ENCODE data around the gene BLNK.

The BLNK gene

GRCh38 chr10:96283351-96283750, 12.0 kb upstream of the BLNK start:
- Histone ChIP-seq H3K4me1 (ENCODE audit: control insufficient read depth, insufficient read depth, low read length) (peaks cover 11% of the 10 kb centered on the region), H3K36me3 (ENCODE audit: control insufficient read depth, insufficient read depth, low read length) (no peaks in the 10 kb centered on the region), H3K27ac (ENCODE audit: low read depth, low read length) (no peak overlapping the region), H3K9ac (ENCODE audit: low read length) (no peak overlapping the region), H3K27me3 (ENCODE audit: control insufficient read depth, insufficient read depth, low read length) (no peaks in the 10 kb centered on the region), H3K4me3 (ENCODE audit: low read length) (no peak overlapping the region)

DNA sequence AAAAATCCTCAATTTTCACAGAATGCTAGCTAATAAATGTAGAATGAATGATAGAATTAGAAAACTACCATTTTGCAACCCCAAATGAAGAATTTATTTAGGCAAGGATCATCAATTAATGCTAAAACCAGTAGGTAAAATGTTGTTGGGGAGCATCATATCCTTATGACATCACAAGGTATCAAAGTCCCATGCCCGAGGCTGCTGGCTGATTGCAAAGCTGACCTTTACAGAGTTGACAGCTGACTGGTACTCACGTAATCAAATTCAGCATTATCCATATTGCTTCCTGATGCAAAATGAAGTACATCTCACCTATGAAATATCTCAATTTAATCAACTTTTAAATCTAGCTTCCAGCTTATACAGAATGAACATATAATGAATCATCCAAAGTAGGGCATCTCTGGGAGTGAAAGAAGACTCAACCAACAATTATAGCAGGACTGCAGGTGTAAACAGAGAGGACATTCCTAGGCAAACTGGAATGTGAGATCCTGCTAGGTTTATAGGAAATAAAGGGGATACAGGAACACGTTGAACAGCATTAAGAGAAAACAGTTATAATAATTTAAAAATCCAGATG, 10.2 kb upstream of the BLNK start:
- no peak overlapping the region for H3K4me3 ChIP-seq (ENCODE audit: low read length)

DNA sequence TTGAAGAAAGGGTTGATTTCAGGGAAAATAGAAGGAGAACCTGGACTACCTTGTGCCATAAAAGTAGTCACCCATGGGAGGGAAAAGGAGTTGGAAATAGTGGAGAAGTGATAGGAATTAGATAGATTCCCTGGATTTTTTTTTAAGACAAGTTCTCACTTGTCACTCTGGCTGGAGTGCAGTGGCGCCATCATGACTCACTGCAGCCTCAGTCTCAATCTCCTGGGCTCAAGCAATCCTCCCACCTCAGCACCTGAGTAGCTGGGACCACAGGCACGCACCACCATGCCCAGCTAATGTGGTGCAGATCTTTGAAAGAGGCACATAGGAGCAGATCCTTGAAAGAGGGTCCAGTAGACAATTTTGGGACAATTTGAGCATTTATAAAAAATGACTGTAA, 9.5 kb upstream of the BLNK start:
- Histone ChIP-seq H3K4me1 (ENCODE audit: control insufficient read depth, insufficient read depth, low read length) (peaks cover 7% of the 10 kb centered on the region), H3K4me3 (ENCODE audit: low read length) (no peak overlapping the region), H3K36me3 (ENCODE audit: control insufficient read depth, insufficient read depth, low read length) (no peaks in the 10 kb centered on the region), H3K27me3 (ENCODE audit: control insufficient read depth, insufficient read depth, low read length) (no peaks in the 10 kb centered on the region), H3K9ac (ENCODE audit: low read length) (no peak overlapping the region), H3K27ac (ENCODE audit: low read depth, low read length) (no peak overlapping the region)

More for the DNA sequence above, 10.2 kb upstream of the BLNK start:
- H3K9ac ChIP-seq (ENCODE audit: low read length): no peak overlapping the region
- no peak overlapping the region for H3K27ac ChIP-seq (ENCODE audit: low read depth, low read length)
- H3K4me1 ChIP-seq (ENCODE audit: control insufficient read depth, insufficient read depth, low read length): peaks cover 7% of the 10 kb centered on the region
- H3K27me3 ChIP-seq (ENCODE audit: control insufficient read depth, insufficient read depth, low read length): no peaks in the 10 kb centered on the region
- no peaks in the 10 kb centered on the region for H3K36me3 ChIP-seq (ENCODE audit: control insufficient read depth, insufficient read depth, low read length)

GRCh38 chr10:96279191-96279641, 7.8 kb upstream of the BLNK start:
- Histone ChIP-seq H3K36me3 (ENCODE audit: control insufficient read depth, insufficient read depth, low read length) (no peaks in the 10 kb centered on the region), H3K27me3 (ENCODE audit: control insufficient read depth, insufficient read depth, low read length) (no peaks in the 10 kb centered on the region), H3K9ac (ENCODE audit: low read length) (no peak overlapping the region), H3K4me1 (ENCODE audit: control insufficient read depth, insufficient read depth, low read length) (no peaks in the 10 kb centered on the region), H3K27ac (ENCODE audit: low read depth, low read length) (no peak overlapping the region), H3K4me3 (ENCODE audit: low read length) (no peak overlapping the region)

GRCh38 chr10:96276831-96277230, 5.5 kb upstream of the BLNK start:
- Histone ChIP-seq H3K4me3 (ENCODE audit: low read length) (no peak overlapping the region), H3K36me3 (ENCODE audit: control insufficient read depth, insufficient read depth, low read length) (no peaks in the 10 kb centered on the region), H3K4me1 (ENCODE audit: control insufficient read depth, insufficient read depth, low read length) (no peaks in the 10 kb centered on the region), H3K27ac (ENCODE audit: low read depth, low read length) (no peak overlapping the region), H3K27me3 (ENCODE audit: control insufficient read depth, insufficient read depth, low read length) (no peaks in the 10 kb centered on the region), H3K9ac (ENCODE audit: low read length) (no peak overlapping the region)

GRCh38 chr10:96276426-96276825, 5.1 kb upstream of the BLNK start:
- Histone ChIP-seq H3K4me1 (ENCODE audit: control insufficient read depth, insufficient read depth, low read length) (peaks cover 1% of the 10 kb centered on the region), H3K27me3 (ENCODE audit: control insufficient read depth, insufficient read depth, low read length) (no peaks in the 10 kb centered on the region), H3K27ac (ENCODE audit: low read depth, low read length) (no peak overlapping the region), H3K4me3 (ENCODE audit: low read length) (no peak overlapping the region), H3K36me3 (ENCODE audit: control insufficient read depth, insufficient read depth, low read length) (no peaks in the 10 kb centered on the region), H3K9ac (ENCODE audit: low read length) (no peak overlapping the region)

DNA sequence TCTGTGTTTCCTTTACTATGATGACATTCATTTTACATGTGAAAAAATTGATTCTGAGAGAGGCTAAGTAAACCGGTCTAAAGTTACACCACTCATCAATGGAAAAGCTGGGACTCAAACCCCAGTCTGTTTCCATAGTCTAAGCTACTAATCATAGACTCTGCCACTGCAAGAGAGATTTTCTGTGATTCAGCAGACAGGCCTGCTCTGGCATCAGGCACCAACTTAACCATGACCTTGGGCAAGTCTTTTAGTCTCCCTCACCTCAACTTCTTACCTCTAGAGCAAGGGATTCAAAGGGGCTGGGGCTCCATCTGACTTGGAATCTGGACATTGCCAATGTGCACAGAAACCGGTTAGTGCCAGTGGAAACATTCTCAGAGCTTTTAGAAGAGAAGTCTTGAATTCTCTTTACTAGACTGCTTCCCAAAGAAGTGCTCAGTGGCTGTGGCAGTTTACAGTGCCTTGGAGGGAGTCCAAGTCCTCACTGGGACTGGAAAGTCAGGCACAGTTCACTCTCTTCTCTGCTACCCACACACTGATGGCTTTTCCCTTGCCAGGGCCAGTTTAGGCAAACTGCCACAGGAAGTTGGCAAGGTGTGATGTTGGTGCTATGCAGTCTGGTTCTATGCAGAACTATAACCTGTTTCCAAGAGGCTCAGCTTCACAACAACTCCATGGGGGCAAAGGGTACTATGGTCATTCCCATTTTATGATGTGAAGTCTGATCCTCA, 4.5 kb upstream of the BLNK start:
- H3K27me3 ChIP-seq (ENCODE audit: control insufficient read depth, insufficient read depth, low read length): no peaks in the 10 kb centered on the region
- peak overlapping the region; percentile 14 for H3K27ac ChIP-seq (ENCODE audit: low read depth, low read length)
- no peak overlapping the region for H3K4me3 ChIP-seq (ENCODE audit: low read length)
- H3K4me1 ChIP-seq (ENCODE audit: control insufficient read depth, insufficient read depth, low read length): peaks cover 5% of the 10 kb centered on the region
- H3K9ac ChIP-seq (ENCODE audit: low read length): no peak overlapping the region
- H3K36me3 ChIP-seq (ENCODE audit: control insufficient read depth, insufficient read depth, low read length): no peaks in the 10 kb centered on the region

DNA sequence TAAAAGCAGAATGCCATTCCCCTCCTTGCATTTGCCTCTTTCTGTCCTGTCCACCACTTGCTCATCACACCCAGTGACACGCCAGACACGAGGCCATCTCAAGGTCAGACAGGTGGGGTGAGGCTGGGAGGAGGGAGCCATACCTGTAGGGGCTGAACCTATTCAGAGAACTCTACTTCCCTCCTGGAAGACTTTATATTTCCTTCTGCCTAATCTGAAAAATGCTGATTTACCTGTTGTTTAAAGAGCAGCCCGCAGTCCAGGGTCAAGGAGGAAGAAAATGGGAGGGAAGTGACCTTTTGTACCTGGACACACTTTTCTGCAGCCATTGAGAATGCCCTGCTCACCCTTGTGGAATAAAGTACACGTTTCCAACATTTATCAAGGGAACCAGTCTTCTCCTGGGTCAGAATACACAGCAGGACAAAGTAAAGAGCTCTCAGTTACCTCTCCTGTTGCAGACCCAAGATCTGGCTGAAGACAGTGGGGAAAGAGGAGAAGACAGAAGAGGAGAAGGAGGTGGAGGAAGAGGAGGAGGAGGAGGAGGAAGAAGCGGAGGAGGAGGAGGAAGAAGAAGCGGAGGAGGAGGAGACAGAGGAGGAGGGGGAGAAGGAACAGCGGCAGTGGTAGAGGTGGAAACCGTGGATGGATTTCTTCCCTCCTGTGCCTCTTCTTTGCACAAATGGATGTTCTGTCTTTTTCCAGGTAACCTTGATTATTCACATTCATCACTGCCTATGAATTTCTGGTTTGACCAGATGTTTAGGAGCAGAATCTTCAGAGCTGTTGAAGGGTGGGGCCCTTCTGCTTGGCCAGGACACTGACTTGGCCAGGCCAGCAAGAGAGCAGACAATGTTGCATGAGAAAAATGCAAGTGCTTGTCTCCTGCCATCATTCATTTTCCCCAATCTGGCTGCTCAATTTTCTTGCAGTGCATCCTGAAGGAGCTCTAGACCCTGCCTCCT, 1.2 kb upstream of the BLNK start:
- no peak overlapping the region for H3K9ac ChIP-seq (ENCODE audit: low read length)
- H3K4me1 ChIP-seq (ENCODE audit: control insufficient read depth, insufficient read depth, low read length): peaks cover 5% of the 10 kb centered on the region
- no peak overlapping the region for H3K27ac ChIP-seq (ENCODE audit: low read depth, low read length)
- peak overlapping the region; percentile 0 for H3K4me3 ChIP-seq (ENCODE audit: low read length)
- H3K27me3 ChIP-seq (ENCODE audit: control insufficient read depth, insufficient read depth, low read length): no peaks in the 10 kb centered on the region
- H3K36me3 ChIP-seq (ENCODE audit: control insufficient read depth, insufficient read depth, low read length): no peaks in the 10 kb centered on the region

GRCh38 chr10:96270571-96270970, 798 bp downstream of the BLNK start:
- Histone ChIP-seq H3K27ac (ENCODE audit: low read depth, low read length) (no peak overlapping the region), H3K36me3 (ENCODE audit: control insufficient read depth, insufficient read depth, low read length) (no peaks in the 10 kb centered on the region), H3K4me3 (ENCODE audit: low read length) (peak overlapping the region; percentile 54), H3K27me3 (ENCODE audit: control insufficient read depth, insufficient read depth, low read length) (no peaks in the 10 kb centered on the region), H3K9ac (ENCODE audit: low read length) (no peak overlapping the region), H3K4me1 (ENCODE audit: control insufficient read depth, insufficient read depth, low read length) (peaks cover 5% of the 10 kb centered on the region)

GRCh38 chr10:96269438-96270300, 1.7 kb downstream of the BLNK start:
- peak overlapping the region; percentile 54 for H3K4me3 ChIP-seq (ENCODE audit: low read length)
- H3K27me3 ChIP-seq (ENCODE audit: control insufficient read depth, insufficient read depth, low read length): no peaks in the 10 kb centered on the region
- H3K27ac ChIP-seq (ENCODE audit: low read depth, low read length): no peak overlapping the region
- H3K9ac ChIP-seq (ENCODE audit: low read length): no peak overlapping the region
- H3K4me1 ChIP-seq (ENCODE audit: control insufficient read depth, insufficient read depth, low read length): peaks cover 5% of the 10 kb centered on the region
- no peaks in the 10 kb centered on the region for H3K36me3 ChIP-seq (ENCODE audit: control insufficient read depth, insufficient read depth, low read length)

DNA sequence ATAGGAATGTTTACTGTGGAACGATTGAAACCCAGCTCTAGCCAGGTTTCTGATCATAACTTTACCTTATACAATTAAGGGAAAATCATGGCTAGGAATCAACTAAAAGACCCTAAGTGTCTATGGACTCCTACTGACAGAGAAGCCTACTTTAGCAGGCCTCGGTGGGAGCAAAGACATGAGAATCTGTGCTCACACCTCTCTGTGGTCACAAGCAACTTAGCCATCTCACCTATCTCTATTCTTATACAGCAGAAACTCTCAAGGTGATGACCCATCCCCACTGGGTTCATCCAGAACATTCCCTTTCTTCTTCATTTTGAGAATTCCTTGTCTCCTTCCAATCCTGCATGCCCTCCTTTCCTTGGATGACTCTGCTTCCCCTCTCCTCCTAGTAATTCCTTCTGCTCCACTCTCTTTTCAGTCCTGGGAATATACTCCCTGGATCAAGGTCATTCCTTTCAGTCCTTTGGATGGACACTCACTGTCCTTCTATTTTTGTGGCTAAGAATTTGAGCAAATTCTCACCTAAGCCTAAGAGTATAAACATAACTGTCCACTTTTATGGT, 2.9 kb downstream of the BLNK start:
- H3K4me1 ChIP-seq (ENCODE audit: control insufficient read depth, insufficient read depth, low read length): peaks cover 5% of the 10 kb centered on the region
- no peaks in the 10 kb centered on the region for H3K27me3 ChIP-seq (ENCODE audit: control insufficient read depth, insufficient read depth, low read length)
- no peak overlapping the region for H3K9ac ChIP-seq (ENCODE audit: low read length)
- H3K4me3 ChIP-seq (ENCODE audit: low read length): peak overlapping the region; percentile 14
- H3K27ac ChIP-seq (ENCODE audit: low read depth, low read length): no peak overlapping the region
- no peaks in the 10 kb centered on the region for H3K36me3 ChIP-seq (ENCODE audit: control insufficient read depth, insufficient read depth, low read length)

Data from rectal smooth muscle tissue (tissue), 1 donor.